Left ventricle myocardium inferior (tissue), 1 donor: ENCODE data around the gene ORC4. TPM values are rescaled to one million over a fixed set of nuclear protein-coding genes. Genes with fewer than 3 reads are reported as not detected.

Experiments
- DNase-seq: peaks from one replicate; pipeline ENCODE4 v3.0.0-alpha.2; 2020
- H3K27ac ChIP-seq: fragments of 200-600 bp; replicated peaks from 2 replicates; pipeline ENCODE4 v1.8.0; 2021
- H3K27me3 ChIP-seq: fragments of 200-600 bp; 2 replicates; pipeline ENCODE4 v1.8.0; 2021; ENCODE audit warnings: low read depth
- H3K36me3 ChIP-seq: fragments of 200-600 bp; 2 replicates; pipeline ENCODE4 v1.8.0; 2021
- H3K4me1 ChIP-seq: fragments of 200-600 bp; 2 replicates; pipeline ENCODE4 v1.8.0; 2021
- H3K4me3 ChIP-seq: fragments of 200-600 bp; 2 replicates; pipeline ENCODE4 v1.8.0; 2021; ENCODE audit warnings: mild to moderate bottlenecking, moderate library complexity
- H3K9me3 ChIP-seq: fragments of 200-600 bp; replicated peaks from 2 replicates; pipeline ENCODE4 v1.8.0; 2021
- CTCF ChIP-seq: fragments of 200-600 bp; IDR thresholded peaks from 2 replicates; pipeline ENCODE4 v1.8.0; 2021; ENCODE audit warnings: antibody characterized with exemption, mild to moderate bottlenecking, borderline replicate concordance
- intact Hi-C: fragments of 100-400 bp; cut with micrococcal nuclease; formaldehyde crosslinking; loops from one replicate; pipeline ENCODE4 v1.11.0; 2022
- total RNA-seq: library from RNA; stranded (reverse); fragmentation: NEBNext Ultra II Directional; extraction: Animal tissue kit (Norgen Biotek cat#: 25700); gene quantifications from one replicate; pipeline ENCODE4 v1.2.1, GENCODE V29; 2021
- donor health status: DM: no; HTN: yes; CAD: no; lungs with severe emphysema.

ORC4 gene
- total RNA-seq, 1 donor from 2014 or later, result 45.8 TPM

DNA sequence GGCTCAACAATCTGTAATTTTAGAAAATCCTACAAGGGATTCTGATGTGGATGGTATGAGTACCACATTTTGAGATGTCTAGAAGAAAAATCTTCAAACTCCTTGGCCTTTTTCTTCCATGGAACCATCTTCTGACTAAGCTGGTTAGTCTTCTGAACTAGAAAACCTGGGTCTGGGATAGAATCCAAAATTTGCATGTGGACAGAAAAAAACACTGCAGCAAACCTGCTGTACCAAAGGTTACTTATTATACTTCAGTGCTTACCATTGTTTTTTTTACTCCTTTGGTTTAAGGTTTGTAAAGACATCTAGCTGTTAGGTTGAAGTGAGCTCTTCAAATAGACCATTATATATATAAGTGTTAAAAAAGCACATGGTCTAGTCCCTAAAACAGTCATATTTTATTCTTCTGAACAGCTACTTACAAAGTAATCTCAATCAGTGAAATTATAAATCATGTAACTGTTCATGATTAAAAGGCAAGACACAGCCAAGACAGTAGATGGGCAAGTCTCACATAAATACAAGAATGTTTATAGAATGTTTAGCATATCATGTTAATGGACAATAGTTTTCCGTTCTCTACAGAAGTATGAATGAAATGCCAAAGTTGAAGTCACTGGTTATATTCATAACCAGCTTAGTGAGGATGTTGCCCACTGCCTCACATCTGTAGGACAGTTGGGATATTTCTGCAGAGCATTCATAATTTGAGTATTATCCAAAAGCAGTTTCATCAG is 85.5 kb downstream of the ORC4 start:
- no peak overlapping the region for H3K27ac ChIP-seq
- no peaks in the 10 kb centered on the region for H3K27me3 ChIP-seq
- DNase-seq, result no peak
- H3K36me3 ChIP-seq, result peaks cover 62% of the 10 kb centered on the region
- intact Hi-C loops, result loop anchor here (5.0 kb wide), 1 partner anchor 572 kb away; no protein-coding TSS in a partner anchor
- peaks cover 7% of the 10 kb centered on the region for H3K4me1 ChIP-seq
- no peak overlapping the region for H3K4me3 ChIP-seq
- no peaks in the 10 kb centered on the region for H3K9me3 ChIP-seq
- no peak for TF ChIP-seq CTCF

GRCh38 chr2:147933931-147934330 is 86.6 kb downstream of the ORC4 start:
- Histone ChIP-seq H3K36me3 (peaks cover 61% of the 10 kb centered on the region), H3K9me3 (no peaks in the 10 kb centered on the region), H3K27me3 (no peaks in the 10 kb centered on the region), H3K27ac (no peak overlapping the region), H3K4me1 (no peaks in the 10 kb centered on the region), H3K4me3 (no peak overlapping the region)
- no peak for DNase-seq
- intact Hi-C loops, result no loop called here
- TF ChIP-seq CTCF, result no peak

DNA sequence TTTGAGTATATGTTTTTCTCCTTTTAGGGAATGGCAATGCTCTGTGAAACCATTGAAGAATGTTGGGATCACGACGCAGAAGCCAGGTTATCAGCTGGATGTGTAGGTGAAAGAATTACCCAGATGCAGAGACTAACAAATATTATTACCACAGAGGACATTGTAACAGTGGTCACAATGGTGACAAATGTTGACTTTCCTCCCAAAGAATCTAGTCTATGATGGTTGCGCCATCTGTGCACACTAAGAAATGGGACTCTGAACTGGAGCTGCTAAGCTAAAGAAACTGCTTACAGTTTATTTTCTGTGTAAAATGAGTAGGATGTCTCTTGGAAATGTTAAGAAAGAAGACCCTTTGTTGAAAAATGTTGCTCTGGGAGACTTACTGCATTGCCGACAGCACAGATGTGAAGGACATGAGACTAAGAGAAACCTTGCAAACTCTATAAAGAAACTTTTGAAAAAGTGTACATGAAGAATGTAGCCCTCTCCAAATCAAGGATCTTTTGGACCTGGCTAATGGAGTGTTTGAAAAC is 93.4 kb downstream of the ORC4 start:
- Histone ChIP-seq H3K4me3 (no peak overlapping the region), H3K36me3 (peaks cover 28% of the 10 kb centered on the region), H3K4me1 (peaks cover 25% of the 10 kb centered on the region), H3K27ac (no peak overlapping the region), H3K27me3 (no peaks in the 10 kb centered on the region), H3K9me3 (no peaks in the 10 kb centered on the region)
- no peak for DNase-seq
- TF ChIP-seq CTCF, result no peak
- intact Hi-C loops, result no loop called here

DNA sequence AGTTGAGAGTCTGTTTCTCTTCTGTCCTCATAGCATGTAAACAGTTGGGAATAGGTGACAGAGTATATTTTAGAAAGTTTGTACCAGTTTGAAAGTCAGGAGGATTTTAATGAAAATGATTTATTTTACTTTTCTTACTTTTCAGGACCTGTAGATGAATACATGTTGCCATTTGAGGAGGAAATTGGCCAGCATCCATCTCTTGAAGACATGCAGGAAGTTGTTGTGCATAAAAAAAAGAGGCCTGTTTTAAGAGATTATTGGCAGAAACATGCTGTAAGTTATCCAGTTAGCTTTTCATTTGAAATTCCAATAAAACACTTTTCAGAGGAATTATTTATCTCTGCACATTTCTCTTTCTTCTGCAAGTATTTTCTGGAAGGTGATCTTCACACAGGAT is 94.7 kb downstream of the ORC4 start:
- Histone ChIP-seq H3K4me3 (no peak overlapping the region), H3K4me1 (peaks cover 25% of the 10 kb centered on the region), H3K9me3 (no peaks in the 10 kb centered on the region), H3K36me3 (peaks cover 31% of the 10 kb centered on the region), H3K27ac (no peak overlapping the region), H3K27me3 (no peaks in the 10 kb centered on the region)
- intact Hi-C loops, result no loop called here
- DNase-seq, result no peak
- TF ChIP-seq CTCF, result no peak

DNA sequence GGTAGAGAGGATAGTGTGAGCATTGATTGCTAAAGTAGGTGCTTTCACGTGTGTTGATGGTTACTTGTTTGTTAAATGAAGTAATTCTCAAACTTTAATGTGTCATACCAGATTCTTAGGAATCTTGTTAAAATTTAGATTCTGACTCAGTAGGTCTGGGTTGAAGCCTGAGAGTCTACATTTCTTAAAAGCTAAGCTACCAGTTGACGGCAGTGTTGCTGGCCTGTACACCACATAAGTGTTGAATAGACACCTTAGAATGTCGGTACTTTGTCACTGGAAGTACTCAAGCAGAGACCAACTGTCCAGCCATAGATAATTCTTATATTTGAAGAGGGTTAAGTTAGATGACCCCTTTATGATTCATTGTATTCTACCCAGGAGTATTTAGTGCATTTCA is 95.9 kb downstream of the ORC4 start:
- no peaks in the 10 kb centered on the region for H3K27me3 ChIP-seq
- peaks cover 35% of the 10 kb centered on the region for H3K36me3 ChIP-seq
- no peaks in the 10 kb centered on the region for H3K9me3 ChIP-seq
- intact Hi-C loops, result no loop called here
- no peak overlapping the region for H3K27ac ChIP-seq
- DNase-seq, result no peak
- TF ChIP-seq CTCF, result no peak
- H3K4me1 ChIP-seq, result peaks cover 25% of the 10 kb centered on the region
- no peak overlapping the region for H3K4me3 ChIP-seq
